ENCODE data around the gene SREBF1.

Gene SREBF1

DNA sequence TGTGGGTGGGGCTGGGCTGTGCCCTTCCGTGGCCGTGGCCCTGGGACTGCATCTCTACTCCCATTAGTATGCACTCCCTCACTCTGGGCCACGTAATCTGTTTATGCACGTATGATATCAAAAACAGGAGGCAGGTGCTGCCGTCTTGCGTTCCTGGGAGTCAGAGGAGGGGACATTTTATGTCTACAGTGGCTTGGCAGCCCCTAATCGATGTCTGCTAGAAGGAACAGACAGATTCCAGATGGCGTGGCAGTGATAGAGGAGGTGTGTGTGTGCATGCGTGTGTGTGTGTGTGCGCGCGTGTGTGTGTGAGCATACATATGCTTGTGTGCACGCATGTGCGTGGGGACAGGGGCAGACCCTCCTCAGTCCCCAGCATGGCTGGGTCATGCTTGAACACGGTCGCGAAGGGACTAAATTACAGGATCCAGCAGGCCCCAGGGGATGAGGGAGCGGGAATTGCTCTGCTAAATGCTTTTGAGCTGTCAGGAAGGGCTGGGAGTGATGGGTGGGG lies 44.7 kb downstream of the SREBF1 start:
- DNase-seq = no peak

DNA sequence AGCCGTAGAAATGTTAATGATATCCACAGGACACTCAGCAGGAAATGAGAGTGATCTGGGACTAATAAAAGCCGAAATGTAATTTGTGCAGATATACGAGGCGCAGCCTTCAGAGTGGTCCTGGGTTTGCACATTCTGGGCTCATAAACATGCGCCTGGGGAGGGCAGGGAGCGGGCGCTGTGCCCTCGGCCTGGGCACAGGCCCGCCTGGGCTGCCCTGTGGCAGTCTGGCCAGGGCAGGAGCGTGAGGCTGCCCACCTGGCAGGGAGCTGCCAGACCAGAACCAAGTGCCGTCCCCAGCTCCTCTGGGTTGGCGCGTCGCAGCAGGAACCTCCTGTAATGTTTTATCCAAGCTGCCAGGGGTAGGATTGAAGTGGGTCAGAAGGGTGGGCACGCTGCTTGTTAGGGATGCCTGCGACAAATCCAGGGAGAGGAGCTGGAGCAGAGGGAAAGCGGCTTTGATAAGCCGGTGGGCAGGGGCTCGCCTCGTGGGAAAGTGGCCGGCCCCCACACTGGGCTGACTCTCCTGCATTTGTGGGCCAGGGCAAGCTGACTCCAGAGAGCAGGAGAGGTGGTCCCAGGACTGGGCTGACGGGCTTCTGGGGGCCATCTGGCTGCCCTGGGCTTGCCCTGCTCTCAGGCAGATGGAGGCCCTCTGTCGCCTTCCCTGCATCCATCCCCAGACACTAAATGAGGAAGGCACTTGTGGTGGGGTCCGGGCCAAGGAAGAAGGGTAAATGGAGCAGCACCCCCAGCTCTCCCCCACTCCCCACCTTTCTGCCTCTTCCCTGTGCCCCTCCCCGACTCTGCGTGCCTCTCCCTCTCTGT lies 45.9 kb downstream of the SREBF1 start:
- DNase-seq = no peak

DNA sequence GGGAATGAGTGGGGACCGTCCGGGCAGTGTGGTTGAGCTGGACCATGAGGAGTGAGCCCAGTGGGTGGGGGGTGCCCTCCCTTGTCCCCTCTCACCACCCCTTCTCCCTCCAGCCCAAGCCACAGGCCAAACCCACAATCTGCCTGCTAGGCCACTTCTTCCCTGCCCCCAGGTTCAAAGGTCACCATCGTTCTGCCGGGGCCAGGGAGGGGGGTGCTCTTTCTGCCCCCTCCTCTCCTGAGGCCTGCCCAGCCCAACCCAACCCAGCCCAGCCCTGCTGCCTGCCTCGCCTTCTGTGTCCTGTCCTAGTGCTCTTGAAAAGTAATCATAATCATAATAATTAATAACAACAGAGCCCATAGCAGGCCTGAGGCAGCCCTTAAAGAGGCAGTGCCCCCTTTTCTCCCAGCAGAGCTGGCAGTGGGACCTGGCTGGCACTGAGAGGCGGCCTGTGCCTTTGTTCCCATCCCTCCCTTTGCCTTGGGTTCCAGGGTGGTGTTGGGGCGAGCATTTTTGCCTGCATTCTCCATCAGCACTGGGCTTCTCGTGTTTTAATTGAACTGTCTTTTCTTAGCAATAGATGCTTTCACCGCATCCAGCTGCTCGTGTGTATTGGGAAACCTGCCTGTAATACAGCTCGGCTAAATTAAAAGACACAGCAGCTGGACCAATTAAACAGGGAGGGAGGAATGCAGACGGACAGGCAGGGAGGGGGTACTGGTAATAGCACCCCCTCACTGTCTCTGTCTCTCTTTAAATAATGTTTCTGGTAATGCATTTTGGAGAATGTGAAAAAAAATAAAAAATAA lies 46.8 kb downstream of the SREBF1 start:
- DNase-seq = no peak

GRCh38 chr17:17789410-17789809 lies 47.4 kb downstream of the SREBF1 start:
- no peak for DNase-seq

- DNase-seq = no peak
Measured at GRCh38 chr17:17788967-17789366, 47.8 kb downstream of the SREBF1 start.

- DNase-seq = no peak
Measured at GRCh38 chr17:17787568-17787967, 49.2 kb downstream of the SREBF1 start.

DNA sequence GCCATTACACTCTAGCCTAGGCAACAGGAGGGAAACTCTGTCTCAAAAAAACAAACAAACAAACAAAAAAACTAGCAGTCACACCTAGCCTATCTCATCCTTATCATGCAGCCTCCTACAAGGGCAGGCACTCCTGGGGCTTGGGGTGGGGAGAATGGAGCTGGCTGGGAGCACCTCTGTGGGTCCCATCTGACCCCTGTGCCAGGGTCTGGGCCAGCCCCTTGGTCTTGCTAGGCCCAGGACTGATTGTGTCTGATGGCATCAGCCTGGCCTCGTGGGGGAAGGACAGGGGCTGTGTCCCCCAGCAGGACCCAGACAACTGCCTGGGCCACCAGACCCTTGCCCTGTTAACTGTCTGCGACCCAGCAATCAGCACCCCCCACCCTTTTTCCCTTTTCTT lies 49.8 kb downstream of the SREBF1 start:
- no peak for DNase-seq

DNA sequence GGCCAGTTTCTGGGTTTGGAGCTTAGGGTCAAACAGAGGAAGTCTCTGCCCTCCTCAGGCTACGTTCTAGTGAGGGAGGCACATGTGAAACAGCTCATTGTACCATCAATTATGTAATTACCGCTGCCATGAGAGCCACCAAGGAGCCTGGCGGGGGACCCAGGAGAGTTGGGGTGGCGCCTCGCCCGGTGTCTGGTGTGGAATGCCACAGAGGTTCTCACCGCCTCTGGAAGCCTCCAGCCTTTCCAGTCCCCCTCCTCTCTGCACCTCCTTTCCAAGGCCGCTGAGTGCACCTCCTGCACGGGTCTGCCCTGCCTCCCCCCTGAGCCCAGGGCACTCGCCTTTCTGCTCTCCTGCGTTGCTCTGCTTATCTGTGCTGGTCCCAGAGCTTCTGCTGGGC lies 51.4 kb downstream of the SREBF1 start:
- no peak for DNase-seq

GRCh38 chr17:17784657-17785267 lies 52.0 kb downstream of the SREBF1 start:
- DNase-seq = peak; percentile 48 to 49

- peak in 1 of 2 experiments; percentile 28 for DNase-seq
Measured at GRCh38 chr17:17783825-17784656, 52.7 kb downstream of the SREBF1 start.

GRCh38 chr17:17783116-17783824 lies 53.5 kb downstream of the SREBF1 start:
- peak; percentile 64 to 72 for DNase-seq

- peak; percentile 38 to 49 for DNase-seq
Measured at GRCh38 chr17:17782523-17783115, 54.2 kb downstream of the SREBF1 start.

DNA sequence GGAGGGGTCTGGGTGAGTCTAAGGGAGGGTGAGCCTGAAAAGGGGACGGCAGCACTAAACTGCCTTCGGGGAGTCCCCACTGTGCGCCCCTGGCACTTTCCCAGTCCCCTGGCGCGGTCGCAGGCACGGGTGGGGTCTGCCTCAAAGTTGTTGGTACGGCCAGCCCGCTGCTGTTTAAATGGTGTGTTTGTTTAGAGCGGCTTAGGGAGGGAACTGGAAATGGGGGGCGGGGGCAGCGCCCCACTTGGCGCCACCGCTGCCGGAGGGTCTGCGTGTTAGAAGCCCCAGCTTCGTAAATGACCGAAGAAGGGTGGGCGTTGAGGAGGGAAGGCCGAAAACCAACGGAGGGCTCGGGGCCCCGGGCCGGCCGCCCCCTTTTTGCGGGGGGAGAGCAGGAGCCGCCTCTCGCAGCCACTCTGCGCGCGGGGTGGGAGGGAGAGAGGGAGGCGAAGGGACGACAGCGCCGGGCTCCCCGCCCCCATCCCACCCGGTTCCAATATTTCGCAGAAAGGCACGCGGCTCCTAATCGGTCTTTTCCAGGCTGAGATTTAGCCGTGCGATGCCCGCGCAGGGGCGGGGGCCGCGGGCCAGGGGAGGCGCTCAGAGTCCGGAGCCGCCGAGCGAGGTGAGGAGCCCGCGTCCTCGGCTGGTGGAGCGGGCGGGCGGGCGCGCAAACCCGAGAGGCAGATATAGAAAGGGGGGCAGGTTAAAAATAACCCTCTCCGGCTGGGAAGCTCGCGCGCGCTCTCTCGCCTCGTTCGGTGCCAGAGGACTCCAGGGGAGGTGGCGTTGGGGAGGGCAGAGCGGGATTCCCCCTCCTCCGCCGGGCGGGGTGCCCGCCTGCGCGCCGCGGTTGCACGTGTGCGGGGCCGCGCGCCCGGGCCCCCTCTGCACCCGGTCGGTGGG lies 54.9 kb downstream of the SREBF1 start:
- peak; percentile 44 to 46 for DNase-seq

- DNase-seq = no peak
Measured at GRCh38 chr17:17780922-17781590, 55.7 kb downstream of the SREBF1 start.

GRCh38 chr17:17779015-17779611 lies 57.7 kb downstream of the SREBF1 start:
- DNase-seq = no peak

DNA sequence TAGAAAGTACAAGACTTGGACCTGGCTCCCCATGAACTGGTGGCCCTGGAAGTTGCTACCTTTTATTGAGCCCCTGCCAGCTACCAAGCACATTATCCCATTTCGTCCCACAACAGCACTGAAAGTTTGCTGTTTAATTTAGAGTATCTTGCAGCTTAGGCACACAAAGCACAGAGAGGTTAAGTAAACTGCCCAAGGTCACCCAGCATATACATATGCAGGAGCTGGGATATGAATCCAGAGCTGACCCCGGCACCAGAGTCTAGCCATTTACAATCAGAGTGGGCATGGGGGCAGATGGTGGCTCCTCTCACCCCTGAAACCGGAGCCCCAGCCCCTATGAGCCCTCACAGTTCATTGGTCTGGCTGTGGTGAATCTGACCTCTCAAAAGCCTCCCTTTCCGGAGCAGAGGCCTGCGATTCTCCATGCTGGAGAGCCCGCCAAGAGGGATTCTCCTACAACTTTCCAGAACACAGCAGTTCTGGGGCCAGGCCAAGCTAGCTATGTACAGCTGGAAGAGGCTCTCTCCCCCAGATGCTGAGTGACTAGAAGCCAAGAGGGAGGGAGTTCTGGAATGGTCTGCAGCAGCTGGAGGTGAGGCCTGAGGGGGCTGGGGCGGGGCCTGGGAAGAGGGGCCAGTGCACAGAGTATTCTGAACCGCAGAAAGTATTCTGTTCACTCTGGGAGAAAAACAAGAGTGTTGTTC lies 58.3 kb downstream of the SREBF1 start:
- no peak for DNase-seq

GRCh38 chr17:17776889-17777288 lies 59.9 kb downstream of the SREBF1 start:
- DNase-seq = no peak
